SK-N-SH (cell line): ENCODE data around the gene C12orf57. TPM values are rescaled to one million over a fixed set of nuclear protein-coding genes. Genes with fewer than 3 reads are reported as not detected.

Experiments used
- CTCF ChIA-PET: fragments of 300-600, 350-600 bp; formaldehyde crosslinking; extraction: SDS; loops from one replicate; lab custom pipeline; 2021; lab: Yijun Ruan, JAX
- POLR2A ChIA-PET: fragments of 350-600 bp; sonication (Branson Sonifier 250); formaldehyde crosslinking; extraction: SDS; loops from one replicate; lab custom pipeline; 2020; ENCODE audit warnings: antibody characterized with exemption, inconsistent platforms; lab: Yijun Ruan, JAX
- DNase-seq: peaks from one replicate; pipeline ENCODE4 v3.0.0; 2012
- H2AFZ ChIP-seq: fragments of 200-600 bp; sonication (generic); 2 replicates; pipeline ENCODE4 v1.8.1; 2016; ENCODE audit warnings: antibody characterized with exemption, mild to moderate bottlenecking, low read depth
- H3F3A ChIP-seq: fragments of 200-600 bp; sonication (generic); replicated peaks from 2 replicates; pipeline ENCODE3; 2016; ENCODE audit warnings: antibody characterized with exemption, mild to moderate bottlenecking; ENCODE audit not compliant: insufficient read depth
- H3K27ac ChIP-seq, 2 experiments: fragments of 200-500 bp in 1 of 2; fragments of 200-600 bp in 1 of 2; sonication (Bioruptor generic) in 1 of 2; sonication (generic), shearing (Covaris generic) in 1 of 2; 2 replicates each; pipeline versions ENCODE4 v1.5.1 to v1.6.1; 2014 to 2016; ENCODE audit warnings: low read depth in 2 of 2, inconsistent platforms in 1 of 2, low read length in 1 of 2, mild to moderate bottlenecking in 1 of 2, mixed read lengths in 1 of 2
- H3K27me3 ChIP-seq: fragments of 200-600 bp; sonication (generic), shearing (Covaris generic); 2 replicates; pipeline ENCODE4 v1.6.1; 2016; ENCODE audit warnings: mixed run types; ENCODE audit not compliant: insufficient read depth
- H3K36me3 ChIP-seq, 2 experiments: fragments of 200-500 bp in 1 of 2; fragments of 200-600 bp in 1 of 2; sonication (Bioruptor generic) in 1 of 2; sonication (generic) in 1 of 2; replicated peaks in 1 of 2; 2 replicates each; pipeline versions ENCODE3 to v1.5.1; 2014 to 2016; ENCODE audit warnings: low read length in 1 of 2, mild to moderate bottlenecking in 1 of 2; ENCODE audit not compliant: insufficient read depth in 2 of 2, control insufficient read depth in 1 of 2
- H3K4me1 ChIP-seq, 2 experiments: fragments of 200-500 bp in 1 of 2; fragments of 200-600 bp in 1 of 2; sonication (Bioruptor generic) in 1 of 2; sonication (generic), shearing (Covaris generic) in 1 of 2; 2 replicates each; pipeline versions ENCODE4 v1.5.1 to v1.6.1; 2014 to 2016; ENCODE audit warnings: low read depth in 1 of 2, low read length in 1 of 2, mixed run types in 1 of 2; ENCODE audit not compliant: insufficient read depth in 2 of 2, control insufficient read depth in 1 of 2
- H3K4me2 ChIP-seq: fragments of 200-600 bp; sonication (generic), shearing (Covaris generic); 2 replicates; pipeline ENCODE4 v1.6.1; 2017; ENCODE audit warnings: mixed run types
- H3K4me3 ChIP-seq, 2 experiments: fragments of 200-500 bp in 1 of 2; fragments of 200-600 bp in 1 of 2; sonication (Bioruptor generic) in 1 of 2; sonication (generic), shearing (Covaris generic) in 1 of 2; 2 replicates each; pipeline versions ENCODE4 v1.5.1 to v1.8.1; 2014 to 2016; ENCODE audit warnings: low read depth in 2 of 2, inconsistent platforms in 1 of 2, low read length in 1 of 2, mild to moderate bottlenecking in 1 of 2, mixed read lengths in 1 of 2, moderate library complexity in 1 of 2
- H3K79me2 ChIP-seq: fragments of 200-600 bp; sonication (generic); 2 replicates; pipeline ENCODE4 v1.8.1; 2017; ENCODE audit warnings: mild to moderate bottlenecking; ENCODE audit not compliant: insufficient read depth
- H3K9ac ChIP-seq: fragments of 200-600 bp; sonication (generic); 2 replicates; pipeline ENCODE4 v1.6.1; 2017; ENCODE audit warnings: mixed run types
- H3K9me2 ChIP-seq: fragments of 200-600 bp; sonication (generic); 2 replicates; pipeline ENCODE4 v1.6.1; 2017; ENCODE audit warnings: mixed run types
- H3K9me3 ChIP-seq: fragments of 200-600 bp; sonication (generic); 2 replicates; pipeline ENCODE4 v1.6.1; 2017; ENCODE audit warnings: mixed run types, mild to moderate bottlenecking, moderate library complexity
- H4K20me1 ChIP-seq: fragments of 200-600 bp; sonication (generic); 2 replicates; pipeline ENCODE4 v1.6.1; 2017; ENCODE audit warnings: mild to moderate bottlenecking, mixed run types; ENCODE audit not compliant: insufficient read depth
- ELF1 ChIP-seq: IDR thresholded peaks from 2 replicates; pipeline ENCODE4 v1.4.0; 2012
- FOXJ3 ChIP-seq: sonication (generic); formaldehyde crosslinking; IDR thresholded peaks from 2 replicates; pipeline ENCODE4 v1.5.1; 2020; ENCODE audit warnings: mild to moderate bottlenecking, missing genetic modification reagents
- GATA2 ChIP-seq: sonication (generic); formaldehyde crosslinking; IDR thresholded peaks from 2 replicates; pipeline ENCODE4 v1.5.0; 2020; ENCODE audit warnings: mild to moderate bottlenecking, missing genetic modification reagents
- JUND ChIP-seq: IDR thresholded peaks from 2 replicates; pipeline ENCODE4 v1.4.0; 2012
- MEF2A ChIP-seq: IDR thresholded peaks from 2 replicates; pipeline ENCODE4 v1.4.0; 2012; ENCODE audit warnings: low read depth, borderline replicate concordance
- MXI1 ChIP-seq: IDR thresholded peaks from 2 replicates; pipeline ENCODE4 v1.6.1; 2012; ENCODE audit warnings: mild to moderate bottlenecking, low read depth, low read length, improper control_type of control experiment
- NFIC ChIP-seq: IDR thresholded peaks from 2 replicates; pipeline ENCODE4 v1.4.0; 2012; ENCODE audit warnings: borderline replicate concordance
- POLR2AphosphoS5 ChIP-seq: IDR thresholded peaks from 2 replicates; pipeline ENCODE4 v1.6.1; 2012; ENCODE audit warnings: low read depth, low read length
- RAD21 ChIP-seq: IDR thresholded peaks from 2 replicates; pipeline ENCODE4 v1.6.1; 2012; ENCODE audit warnings: mild to moderate bottlenecking, low read length
- RCOR1 ChIP-seq: fragments of 150-350 bp; IDR thresholded peaks from 2 replicates; pipeline ENCODE4 v1.6.1; 2017; ENCODE audit warnings: antibody characterized with exemption, low read length
- REST ChIP-seq: IDR thresholded peaks from 2 replicates; pipeline ENCODE4 v1.6.1; 2012; ENCODE audit warnings: mild to moderate bottlenecking, low read depth, low read length, moderate library complexity
- RXRA ChIP-seq: IDR thresholded peaks from 2 replicates; pipeline ENCODE4 v1.4.0; 2012; ENCODE audit warnings: low read depth, mild to moderate bottlenecking, borderline replicate concordance
- SIN3A ChIP-seq: IDR thresholded peaks from 2 replicates; pipeline ENCODE4 v1.6.1; 2012; ENCODE audit warnings: low read depth, mild to moderate bottlenecking, low read length, moderate library complexity, borderline replicate concordance
- TEAD4 ChIP-seq: IDR thresholded peaks from 2 replicates; pipeline ENCODE4 v1.4.0; 2012; ENCODE audit warnings: mild to moderate bottlenecking, borderline replicate concordance; ENCODE audit not compliant: insufficient read depth
- ZBTB33 ChIP-seq: IDR thresholded peaks from 2 replicates; pipeline ENCODE4 v1.4.0; 2012; ENCODE audit warnings: low read depth, borderline replicate concordance
- WGBS: methylation state at CpG from one replicate; pipeline ENCODE4 v1.1.6; 2017; ENCODE audit warnings: low lambda C conversion rate; 5-methylcytosine and 5-hydroxymethylcytosine counted together
- polyA plus RNA-seq, 3 experiments: library from polyadenylated mRNA; depleted of rRNA; stranded (reverse); fragments of >200 nt; gene quantifications; 2 replicates each; pipeline ENCODE4 v1.2.3, GENCODE V29; 2012
- TF ChIP-seq, protein P1 (sequence below): fragments of 150-350 bp; IDR thresholded peaks from 2 replicates; pipeline ENCODE4 v1.6.1; 2017; ENCODE audit warnings: antibody characterized with exemption, low read length, low read depth, borderline replicate concordance
- TF ChIP-seq, protein P2 (sequence below): IDR thresholded peaks from 2 replicates; pipeline ENCODE4 v1.4.0; 2012; ENCODE audit warnings: low read depth

C12orf57 gene
- polyA plus RNA-seq, 1 of the 3 experiments (the other 2 are of a cell fraction), result 659 TPM

DNA sequence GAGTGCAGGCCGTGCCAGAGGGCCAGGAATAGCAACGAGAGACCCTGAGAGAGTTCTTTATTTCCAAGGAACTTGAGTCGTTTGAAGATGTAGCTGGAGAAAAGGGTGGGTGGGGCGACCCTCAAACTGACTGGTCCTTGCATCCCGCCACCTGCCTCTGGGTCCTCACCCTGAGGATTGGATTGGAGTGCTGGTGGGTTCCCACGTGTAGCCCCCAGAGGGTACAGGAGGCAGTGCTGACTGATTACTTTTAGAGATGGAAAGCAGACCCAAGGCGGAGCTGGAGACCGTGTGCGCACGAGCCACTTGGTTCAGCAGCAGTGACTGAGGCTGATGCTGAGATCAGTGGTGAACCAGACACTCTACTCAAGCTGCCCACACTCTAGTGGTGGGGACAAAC is 33.8 kb downstream of the C12orf57 start:
- Histone ChIP-seq H3K36me3 (peaks cover 49 to 74% of the 10 kb centered on the region in 2 experiments), H3K9me2 (no peaks in the 10 kb centered on the region), H3K9ac (no peak overlapping the region), H4K20me1 (no peaks in the 10 kb centered on the region), H3K9me3 (no peaks in the 10 kb centered on the region), H3K27ac (no peak overlapping the region), H3K4me1 (no peaks in the 10 kb centered on the region; a peak in 1 of 4 replicates), H3K27me3 (no peaks in the 10 kb centered on the region), H3K79me2 (peaks cover 11% of the 10 kb centered on the region), H3F3A (no peaks in the 10 kb centered on the region), H3K4me3 (no peak overlapping the region), H3K4me2 (no peak overlapping the region), H2AFZ (no peak overlapping the region)
- DNase-seq, result no peak
- ChIA-PET CTCF (interaction anchor here (0.8 to 1.9 kb wide), 5 partner anchors 9 to 131 kb away, joined by 3 to 6 read pairs (median 4); partner anchors contain the start of gene C1R), POLR2A (interaction anchor here (0.6 kb wide), 1 partner anchor 19 kb away, joined by 4 read pairs; no protein-coding TSS in a partner anchor)
- WGBS, result 93% methylated on average over 10 of the region's 10 CpGs
- no peak for TF ChIP-seq JUND
- no peak for TF ChIP-seq NFIC
- no peak for TF ChIP-seq MEF2A
- no peak for TF ChIP-seq SIN3A
- no peak for TF ChIP-seq RXRA
- TF ChIP-seq, protein P1, sequence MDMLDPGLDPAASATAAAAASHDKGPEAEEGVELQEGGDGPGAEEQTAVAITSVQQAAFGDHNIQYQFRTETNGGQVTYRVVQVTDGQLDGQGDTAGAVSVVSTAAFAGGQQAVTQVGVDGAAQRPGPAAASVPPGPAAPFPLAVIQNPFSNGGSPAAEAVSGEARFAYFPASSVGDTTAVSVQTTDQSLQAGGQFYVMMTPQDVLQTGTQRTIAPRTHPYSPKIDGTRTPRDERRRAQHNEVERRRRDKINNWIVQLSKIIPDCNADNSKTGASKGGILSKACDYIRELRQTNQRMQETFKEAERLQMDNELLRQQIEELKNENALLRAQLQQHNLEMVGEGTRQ, result no peak
- TF ChIP-seq TEAD4, result no peak
- no peak for TF ChIP-seq POLR2AphosphoS5
- no peak for TF ChIP-seq REST
- no peak for TF ChIP-seq FOXJ3 (CRISPR knock-in tag)
- no peak for TF ChIP-seq GATA2
- TF ChIP-seq, protein P2, sequence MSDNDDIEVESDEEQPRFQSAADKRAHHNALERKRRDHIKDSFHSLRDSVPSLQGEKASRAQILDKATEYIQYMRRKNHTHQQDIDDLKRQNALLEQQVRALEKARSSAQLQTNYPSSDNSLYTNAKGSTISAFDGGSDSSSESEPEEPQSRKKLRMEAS, result no peak
- TF ChIP-seq ZBTB33, result no peak
- no peak for TF ChIP-seq MXI1
- TF ChIP-seq ELF1, result no peak
- TF ChIP-seq RAD21, result no peak
- no peak for TF ChIP-seq RCOR1
